Panc1 (cell line): ENCODE measurements around the gene GSG1L. TPM values are rescaled to one million over a fixed set of nuclear protein-coding genes. Genes with fewer than 3 reads are reported as not detected.

Experiments
- ATAC-seq: fragments of 200-7000 bp; cut with Tn5 transposase; 2 replicates; pipeline ENCODE4 v1.9.1; 2020; ENCODE audit warnings: mild to moderate bottlenecking, moderate library complexity
- BruUV-seq: library from RNA; stranded (reverse); fragments of 400-500 nt; replicated peaks from 2 replicates; lab custom pipeline; 2021; lab: Mats Ljungman, UMichigan
- CTCF ChIA-PET: fragments of 300-600 bp; sonication (Branson Sonifier 250); formaldehyde crosslinking; loops from one replicate; lab custom pipeline; 2022; ENCODE audit warnings: antibody characterized with exemption; lab: Charles Lee
- POLR2A ChIA-PET: fragments of 300-600 bp; sonication (Branson Sonifier 250); formaldehyde crosslinking; loops from one replicate; lab custom pipeline; 2022; ENCODE audit warnings: antibody characterized with exemption; lab: Charles Lee
- DNase-seq: peaks from one replicate; pipeline ENCODE4 v3.0.0-alpha.2; 2010; ENCODE audit warnings: low read depth, low spot score
- H3K27ac ChIP-seq: 2 replicates; pipeline ENCODE4 v1.5.1; 2011; ENCODE audit warnings: mild to moderate bottlenecking, low read length, inconsistent platforms
- H3K27me3 ChIP-seq: fragments of 200-500 bp; sonication (Bioruptor generic); 2 replicates; pipeline ENCODE4 v1.6.0; 2014; ENCODE audit warnings: low read length, inconsistent platforms; ENCODE audit not compliant: control insufficient read depth, insufficient read depth
- H3K36me3 ChIP-seq: fragments of 200-500 bp; sonication (Bioruptor generic); 2 replicates; pipeline ENCODE4 v1.5.1; 2014; ENCODE audit warnings: inconsistent platforms, mild to moderate bottlenecking, low read length, moderate library complexity; ENCODE audit not compliant: control insufficient read depth, insufficient read depth
- H3K4me1 ChIP-seq: 2 replicates; pipeline ENCODE4 v1.5.1; 2011; ENCODE audit warnings: inconsistent platforms, mild to moderate bottlenecking, low read length, moderate library complexity; ENCODE audit not compliant: control insufficient read depth, insufficient read depth
- H3K4me3 ChIP-seq, 2 experiments: 2 replicates each; pipeline ENCODE4 v1.5.1; 2011 to 2012; ENCODE audit warnings: low read depth in 2 of 2, low read length in 2 of 2, mild to moderate bottlenecking in 2 of 2, inconsistent platforms in 1 of 2, moderate library complexity in 1 of 2
- H3K9me3 ChIP-seq: fragments of 200-500 bp; sonication (Bioruptor generic); 2 replicates; pipeline ENCODE4 v1.5.1; 2014; ENCODE audit warnings: low read depth, mild to moderate bottlenecking, inconsistent platforms, low read length, moderate library complexity; ENCODE audit not compliant: control insufficient read depth, insufficient read depth
- POLR2AphosphoS5 ChIP-seq: IDR thresholded peaks from 2 replicates; pipeline ENCODE4 v1.6.1; 2012; ENCODE audit warnings: mild to moderate bottlenecking, low read depth, low read length, moderate library complexity
- SIN3A ChIP-seq: IDR thresholded peaks from 2 replicates; pipeline ENCODE4 v1.6.1; 2012; ENCODE audit warnings: low read depth, mild to moderate bottlenecking, low read length, moderate library complexity, borderline replicate concordance; ENCODE audit not compliant: insufficient read depth
- TCF7L2 ChIP-seq: IDR thresholded peaks from 2 replicates; pipeline ENCODE4 v1.6.1; 2011; ENCODE audit warnings: mild to moderate bottlenecking, low read depth, low read length, inconsistent platforms
- in situ Hi-C: cut with HindIII; loops from 2 replicates; pipeline ENCODE4 v1.10.0; 2016; ENCODE audit warnings: low sequenced_read_pairs, low pct_unique_long_range_greater_than_20kb
- intact Hi-C: fragments of 100-400 bp; cut with micrococcal nuclease; formaldehyde crosslinking; loops from one replicate; pipeline ENCODE4 v1.10.0; 2022; ENCODE audit not compliant: unreplicated experiment
- total RNA-seq: library from RNA; stranded (reverse); gene quantifications from one replicate; pipeline ENCODE4 v1.2.1, GENCODE V29; 2021; ENCODE audit not compliant: unreplicated experiment
- TF ChIP-seq, protein P1 (sequence below): fragments of 450-650 bp; IDR thresholded peaks from 2 replicates; pipeline ENCODE4 v1.5.1; 2017; ENCODE audit warnings: mild to moderate bottlenecking
- TF ChIP-seq, protein P2 (sequence below), 2 experiments: IDR thresholded peaks; 2 replicates each; pipeline ENCODE4 v1.6.1; 2011 to 2012; ENCODE audit warnings: low read depth in 2 of 2, control low read depth in 1 of 2, low read length in 1 of 2, mild to moderate bottlenecking in 1 of 2, moderate library complexity in 1 of 2; ENCODE audit not compliant: insufficient read depth in 1 of 2

The GSG1L gene
- total RNA-seq, 1 experiment from 2014 or later: 0.08 TPM

DNA sequence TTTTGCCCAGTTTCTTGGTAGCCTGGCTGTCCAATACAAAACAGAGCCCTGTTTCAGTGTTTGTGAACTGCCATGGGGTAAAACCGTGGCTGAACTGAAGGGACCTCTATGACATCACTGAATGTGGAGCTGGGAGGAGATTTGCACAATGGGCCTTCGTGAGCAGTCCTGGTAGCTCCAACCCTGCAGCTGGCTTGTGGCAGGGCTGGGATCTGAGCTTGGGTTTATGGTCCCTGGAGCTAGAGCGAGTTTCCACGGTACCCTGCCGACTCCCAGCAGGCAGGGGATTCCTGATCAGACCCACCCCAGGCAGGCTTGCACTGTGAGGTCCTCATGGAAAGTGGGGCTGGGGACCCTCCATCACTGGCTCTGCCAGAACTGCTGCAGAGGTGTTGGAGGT, 247.0 kb downstream of the GSG1L start:
- H3K27me3 ChIP-seq: peaks cover 16% of the 10 kb centered on the region
- H3K27ac ChIP-seq: no peak overlapping the region
- CTCF ChIA-PET: no interaction called here
- H3K9me3 ChIP-seq: no peaks in the 10 kb centered on the region
- ATAC-seq (no peak), DNase-seq (no peak)
- in situ Hi-C loops: no loop called here
- intact Hi-C loops: no loop called here
- no peaks in the 10 kb centered on the region; the same call in 1 of the 2 replicates for H3K36me3 ChIP-seq
- H3K4me3 ChIP-seq: no peak overlapping the region
- TF ChIP-seq POLR2AphosphoS5: no peak
- TF ChIP-seq, protein P1, sequence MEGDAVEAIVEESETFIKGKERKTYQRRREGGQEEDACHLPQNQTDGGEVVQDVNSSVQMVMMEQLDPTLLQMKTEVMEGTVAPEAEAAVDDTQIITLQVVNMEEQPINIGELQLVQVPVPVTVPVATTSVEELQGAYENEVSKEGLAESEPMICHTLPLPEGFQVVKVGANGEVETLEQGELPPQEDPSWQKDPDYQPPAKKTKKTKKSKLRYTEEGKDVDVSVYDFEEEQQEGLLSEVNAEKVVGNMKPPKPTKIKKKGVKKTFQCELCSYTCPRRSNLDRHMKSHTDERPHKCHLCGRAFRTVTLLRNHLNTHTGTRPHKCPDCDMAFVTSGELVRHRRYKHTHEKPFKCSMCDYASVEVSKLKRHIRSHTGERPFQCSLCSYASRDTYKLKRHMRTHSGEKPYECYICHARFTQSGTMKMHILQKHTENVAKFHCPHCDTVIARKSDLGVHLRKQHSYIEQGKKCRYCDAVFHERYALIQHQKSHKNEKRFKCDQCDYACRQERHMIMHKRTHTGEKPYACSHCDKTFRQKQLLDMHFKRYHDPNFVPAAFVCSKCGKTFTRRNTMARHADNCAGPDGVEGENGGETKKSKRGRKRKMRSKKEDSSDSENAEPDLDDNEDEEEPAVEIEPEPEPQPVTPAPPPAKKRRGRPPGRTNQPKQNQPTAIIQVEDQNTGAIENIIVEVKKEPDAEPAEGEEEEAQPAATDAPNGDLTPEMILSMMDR: no peak
- TF ChIP-seq SIN3A: no peak
- TF ChIP-seq, protein P2, sequence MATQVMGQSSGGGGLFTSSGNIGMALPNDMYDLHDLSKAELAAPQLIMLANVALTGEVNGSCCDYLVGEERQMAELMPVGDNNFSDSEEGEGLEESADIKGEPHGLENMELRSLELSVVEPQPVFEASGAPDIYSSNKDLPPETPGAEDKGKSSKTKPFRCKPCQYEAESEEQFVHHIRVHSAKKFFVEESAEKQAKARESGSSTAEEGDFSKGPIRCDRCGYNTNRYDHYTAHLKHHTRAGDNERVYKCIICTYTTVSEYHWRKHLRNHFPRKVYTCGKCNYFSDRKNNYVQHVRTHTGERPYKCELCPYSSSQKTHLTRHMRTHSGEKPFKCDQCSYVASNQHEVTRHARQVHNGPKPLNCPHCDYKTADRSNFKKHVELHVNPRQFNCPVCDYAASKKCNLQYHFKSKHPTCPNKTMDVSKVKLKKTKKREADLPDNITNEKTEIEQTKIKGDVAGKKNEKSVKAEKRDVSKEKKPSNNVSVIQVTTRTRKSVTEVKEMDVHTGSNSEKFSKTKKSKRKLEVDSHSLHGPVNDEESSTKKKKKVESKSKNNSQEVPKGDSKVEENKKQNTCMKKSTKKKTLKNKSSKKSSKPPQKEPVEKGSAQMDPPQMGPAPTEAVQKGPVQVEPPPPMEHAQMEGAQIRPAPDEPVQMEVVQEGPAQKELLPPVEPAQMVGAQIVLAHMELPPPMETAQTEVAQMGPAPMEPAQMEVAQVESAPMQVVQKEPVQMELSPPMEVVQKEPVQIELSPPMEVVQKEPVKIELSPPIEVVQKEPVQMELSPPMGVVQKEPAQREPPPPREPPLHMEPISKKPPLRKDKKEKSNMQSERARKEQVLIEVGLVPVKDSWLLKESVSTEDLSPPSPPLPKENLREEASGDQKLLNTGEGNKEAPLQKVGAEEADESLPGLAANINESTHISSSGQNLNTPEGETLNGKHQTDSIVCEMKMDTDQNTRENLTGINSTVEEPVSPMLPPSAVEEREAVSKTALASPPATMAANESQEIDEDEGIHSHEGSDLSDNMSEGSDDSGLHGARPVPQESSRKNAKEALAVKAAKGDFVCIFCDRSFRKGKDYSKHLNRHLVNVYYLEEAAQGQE (IDR thresholded peaks at IDR 0.05; ENCODE audit: insufficient read depth in 1 of 2, low read depth in 2 of 2, low read length in 1 of 2): no peak
- no peak for TF ChIP-seq TCF7L2
- POLR2A ChIA-PET: no interaction called here
- no peaks in the 10 kb centered on the region for H3K4me1 ChIP-seq
- BruUV-seq: no TSS peak

DNA sequence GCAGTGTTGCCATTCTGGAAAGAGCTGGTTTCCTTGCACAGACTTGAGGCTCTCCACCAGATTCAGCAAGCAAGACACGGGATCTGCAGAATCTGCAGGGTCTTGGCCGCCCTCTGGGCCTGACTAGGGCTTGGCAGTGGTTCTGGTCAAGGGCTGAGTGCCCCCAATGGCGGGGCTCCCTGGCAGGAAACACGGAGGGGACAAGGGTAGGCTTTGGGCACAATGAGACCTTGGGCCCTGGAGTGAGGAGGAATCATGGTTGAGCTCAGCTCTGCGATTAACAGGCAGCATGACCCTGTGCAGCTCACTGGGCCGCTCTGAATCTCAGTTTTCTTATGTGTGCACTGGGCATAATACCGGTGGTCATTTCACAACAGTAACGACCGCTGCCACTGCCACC, 249.9 kb downstream of the GSG1L start:
- Histone ChIP-seq H3K27me3 (peaks cover 7% of the 10 kb centered on the region), H3K4me1 (no peaks in the 10 kb centered on the region), H3K36me3 (no peaks in the 10 kb centered on the region; the same call in 1 of the 2 replicates), H3K4me3 (no peak overlapping the region), H3K27ac (no peak overlapping the region), H3K9me3 (no peaks in the 10 kb centered on the region)
- TF ChIP-seq, protein P2 (IDR thresholded peaks at IDR 0.05; ENCODE audit: insufficient read depth in 1 of 2, low read depth in 2 of 2, low read length in 1 of 2): no peak
- no peak for TF ChIP-seq POLR2AphosphoS5
- TF ChIP-seq TCF7L2: no peak
- TF ChIP-seq SIN3A: no peak
- TF ChIP-seq, protein P1: no peak
- ATAC-seq (no peak), DNase-seq (no peak)
- POLR2A ChIA-PET: no interaction called here
- CTCF ChIA-PET: no interaction called here
- intact Hi-C loops (no loop called here), in situ Hi-C loops (no loop called here)
- no TSS peak for BruUV-seq
